ENCODE results near the gene TMEM101.
"Not testable (repeated sequence)": the region's sequence is repeated elsewhere in the genome, so short reads cannot be mapped to it uniquely, and the experiment has no call there.

Gene TMEM101

GRCh38 chr17:44023545-44024270 is 8.9 kb upstream of the TMEM101 start:
- DNase-seq = no peak

DNA sequence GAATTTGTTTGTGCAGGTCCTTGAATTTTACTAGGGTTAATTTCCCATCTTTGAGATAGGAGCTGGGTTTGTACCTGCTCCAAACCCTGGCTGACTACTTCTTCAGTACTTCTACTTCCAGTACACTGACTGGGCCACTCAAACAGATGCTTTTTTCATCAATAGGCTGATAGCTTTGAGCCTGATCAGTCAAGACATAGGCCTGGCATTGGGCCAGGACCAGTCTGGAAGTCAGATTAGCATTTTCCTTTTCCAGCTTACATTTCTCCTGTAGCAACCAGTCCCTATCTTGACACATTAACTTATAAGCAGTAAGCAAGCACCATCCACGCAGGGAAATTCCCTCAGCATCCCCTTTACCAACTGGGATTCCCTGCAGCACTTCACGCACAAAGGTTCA is 7.5 kb upstream of the TMEM101 start:
- DNase-seq = no peak

GRCh38 chr17:44021227-44021626 is 6.5 kb upstream of the TMEM101 start:
- not testable (repeated sequence) for DNase-seq

DNA sequence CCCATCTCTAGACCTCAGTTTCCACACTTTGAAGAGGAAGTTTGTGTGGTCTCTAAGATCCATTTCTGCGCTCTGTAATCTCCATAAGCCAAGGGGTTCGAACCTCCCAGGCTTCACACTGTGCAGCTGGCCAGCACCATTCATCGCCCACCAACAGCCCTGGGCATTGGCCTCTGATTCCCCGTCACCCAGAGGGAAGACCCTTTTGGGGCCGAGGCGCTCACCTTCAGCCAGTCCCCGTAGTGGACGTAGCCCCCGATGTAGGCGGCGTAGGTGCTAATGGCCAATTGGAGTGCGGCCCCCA is 678 bp downstream of the TMEM101 start:
- DNase-seq = no peak

GRCh38 chr17:44012874-44013273 is 1.9 kb downstream of the TMEM101 start:
- no peak for DNase-seq

DNA sequence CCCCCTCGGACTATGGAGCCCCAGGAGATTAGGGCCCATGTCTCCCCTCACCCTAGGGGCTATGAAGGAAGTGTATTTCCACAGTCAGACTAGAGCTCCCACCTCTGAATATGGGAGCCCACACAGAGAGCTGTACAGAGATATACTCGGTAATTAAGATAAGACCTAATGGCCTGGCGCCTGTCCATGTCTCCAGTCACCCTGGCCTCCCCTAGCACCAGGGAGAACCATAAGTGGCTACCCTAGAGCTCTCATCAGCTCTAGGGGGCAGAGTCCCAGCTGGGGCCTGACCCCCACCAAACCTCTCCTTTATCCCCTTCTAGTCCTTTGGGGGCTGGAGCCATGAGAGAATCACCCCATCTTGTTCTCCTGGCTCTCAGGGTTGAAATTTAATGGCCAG is 2.4 kb downstream of the TMEM101 start:
- no peak for DNase-seq

DNA sequence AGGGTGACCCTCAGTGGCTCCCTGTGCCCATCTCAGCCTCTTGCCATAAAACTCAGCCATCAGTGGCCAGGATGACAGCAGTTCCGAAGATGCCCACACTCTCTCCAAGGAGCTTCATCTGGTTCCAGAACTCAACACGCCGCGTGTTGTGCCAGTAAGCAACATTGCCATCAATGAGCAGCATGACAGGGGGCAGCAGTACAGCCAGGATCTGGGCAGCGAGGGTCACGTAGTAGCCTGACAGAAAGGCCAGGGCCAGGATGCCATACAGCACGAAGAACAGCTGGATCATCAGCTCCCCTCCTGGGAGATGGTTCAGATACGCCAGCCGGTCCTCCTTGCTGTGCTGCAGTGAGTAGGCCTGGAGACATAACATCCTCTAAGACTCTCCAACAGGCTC is 2.9 kb downstream of the TMEM101 start:
- no peak for DNase-seq

DNA sequence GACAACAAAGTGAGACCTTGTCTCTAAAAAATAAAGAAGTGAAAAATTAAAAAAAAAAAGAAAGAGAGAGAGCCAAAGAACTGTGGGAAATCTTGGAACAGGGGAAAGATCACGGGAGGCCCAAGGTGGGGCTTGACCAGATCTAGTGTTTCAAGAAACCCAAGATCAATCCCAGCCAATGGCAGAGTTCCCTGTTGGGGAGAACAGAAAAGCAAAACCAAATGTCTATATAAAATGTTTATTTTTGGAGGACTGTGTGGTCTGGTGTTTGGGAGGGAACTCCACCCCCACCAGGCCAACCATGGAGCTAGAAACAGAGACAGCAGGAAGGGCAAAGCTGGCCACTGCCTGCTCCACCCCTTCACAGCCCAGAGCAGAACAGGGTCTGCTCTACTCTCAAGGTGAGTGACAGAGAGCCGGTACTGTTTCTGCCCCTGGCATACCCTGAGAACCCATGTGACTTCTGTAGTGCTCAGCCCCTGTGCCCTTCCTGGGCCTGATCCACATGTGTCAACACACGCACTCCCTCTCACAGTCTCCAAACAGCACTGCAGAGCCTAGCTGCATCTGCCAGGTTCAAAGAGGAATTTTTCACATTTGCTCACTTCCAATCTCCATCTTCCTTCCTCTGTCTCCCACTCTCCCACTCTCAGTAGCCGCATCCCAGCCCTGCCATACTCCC is 3.7 kb downstream of the TMEM101 start:
- DNase-seq = no peak

- DNase-seq = no peak
These were observed 6.4 kb downstream of the TMEM101 start for GRCh38 chr17:44008205-44008909.

DNA sequence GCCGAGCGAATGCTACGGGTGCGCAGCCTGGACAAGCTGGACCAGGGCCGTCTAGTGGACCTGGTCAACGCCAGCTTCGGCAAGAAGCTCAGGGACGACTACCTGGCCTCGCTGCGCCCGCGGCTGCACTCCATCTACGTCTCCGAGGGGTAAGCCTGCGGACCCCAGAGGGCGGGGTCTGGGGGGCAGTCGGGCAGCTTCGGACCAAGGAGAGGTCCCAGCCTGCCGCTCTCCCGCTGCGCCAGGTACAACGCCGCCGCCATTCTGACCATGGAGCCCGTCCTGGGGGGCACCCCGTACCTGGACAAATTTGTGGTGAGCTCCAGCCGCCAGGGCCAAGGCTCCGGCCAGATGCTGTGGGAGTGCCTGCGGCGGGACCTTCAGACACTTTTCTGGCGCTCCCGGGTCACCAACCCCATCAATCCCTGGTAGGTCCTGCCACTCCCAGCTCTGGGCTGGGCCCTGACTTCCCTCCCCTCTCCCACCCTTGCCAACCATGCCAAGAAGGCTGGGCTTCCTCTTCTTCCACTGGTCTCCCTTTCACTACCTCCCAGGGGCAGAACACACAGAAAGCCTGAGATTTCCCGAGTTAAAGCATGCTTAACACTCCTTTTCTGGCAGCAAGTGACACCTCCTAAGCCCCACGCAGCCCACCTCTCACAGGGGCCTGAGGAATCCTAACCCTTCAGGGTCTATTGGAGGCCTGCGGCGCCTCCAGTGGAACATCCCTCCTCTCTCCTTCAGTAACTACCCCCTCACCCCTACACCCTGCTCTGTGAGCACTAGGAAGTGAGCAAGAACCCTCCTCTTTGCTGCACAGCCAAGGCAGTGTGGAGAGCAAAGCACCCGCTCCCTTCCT is 7.2 kb downstream of the TMEM101 start:
- no peak for DNase-seq

GRCh38 chr17:44006598-44007345 is 8.0 kb downstream of the TMEM101 start:
- peak; percentile 98 for DNase-seq

DNA sequence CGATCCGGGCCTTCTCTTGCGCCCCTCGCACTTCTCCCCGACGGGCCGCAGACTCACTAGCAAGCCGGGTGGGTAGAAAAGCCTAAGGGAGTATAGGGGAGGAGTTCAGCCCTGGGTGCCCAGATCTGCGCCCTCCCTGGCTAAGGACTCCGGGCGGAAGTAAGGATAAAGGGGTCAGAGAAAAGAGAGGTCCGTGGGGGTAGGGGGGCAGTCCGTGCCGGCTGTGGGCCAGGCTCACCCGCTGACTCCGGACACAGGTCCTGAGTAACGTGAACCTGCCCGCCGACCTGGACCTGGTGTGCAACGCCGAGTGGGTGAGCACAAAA is 8.5 kb downstream of the TMEM101 start:
- no peak for DNase-seq

GRCh38 chr17:44005527-44006271 is 9.1 kb downstream of the TMEM101 start:
- DNase-seq = peak; percentile 25

GRCh38 chr17:44004761-44005526 is 9.8 kb downstream of the TMEM101 start:
- DNase-seq = no peak

DNA sequence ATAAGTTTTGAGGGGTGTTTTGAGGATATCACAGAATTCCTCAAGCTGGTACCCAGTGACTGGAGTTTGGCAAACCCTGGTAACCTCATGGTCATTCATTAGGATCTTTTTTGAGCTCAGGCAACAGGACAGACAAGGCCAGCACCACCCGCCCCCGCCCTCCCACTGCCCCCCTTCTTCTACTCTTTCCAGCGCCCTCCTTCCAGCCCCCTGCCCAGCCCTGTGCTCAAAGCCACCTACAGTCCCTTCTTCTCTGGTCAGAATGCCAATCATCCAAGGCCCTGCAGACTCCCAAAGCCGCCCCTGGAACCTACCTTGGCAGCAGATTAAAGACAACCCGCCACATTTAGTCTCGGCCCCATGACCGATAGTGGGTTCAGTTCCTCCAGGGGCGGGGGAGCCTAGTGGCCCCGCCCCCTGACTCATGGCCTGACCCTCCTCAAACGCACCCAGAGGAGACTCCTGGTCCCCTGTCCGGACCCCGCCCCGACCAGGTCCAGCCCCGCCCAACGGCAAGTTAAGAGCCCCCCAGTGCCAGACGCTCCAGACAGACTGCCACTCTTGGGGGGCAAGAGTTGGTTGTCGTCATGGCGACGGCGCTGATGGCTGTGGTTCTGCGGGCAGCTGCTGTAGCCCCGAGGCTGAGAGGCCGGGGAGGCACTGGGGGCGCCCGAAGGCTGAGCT is 10.5 kb downstream of the TMEM101 start, which contains the start of gene NAGS:
Gene NAGS (plus strand): TSS at position 546 of the 684 bp plus-strand sequence. CDS start 42 bp downstream, at position 588.
- DNase-seq = peak; percentile 12

- no peak for DNase-seq
These were observed 12.5 kb downstream of the TMEM101 start for GRCh38 chr17:44002141-44002848.

GRCh38 chr17:44001461-44001920 is 13.3 kb downstream of the TMEM101 start:
- DNase-seq = no peak

GRCh38 chr17:44000871-44001460 is 13.8 kb downstream of the TMEM101 start:
- DNase-seq = no peak

Measured in activated gamma-delta T cell treated with Interleukin-2 at 50 U/mL for 16 hours (primary cell).